HT-29 (cell line): ENCODE measurements around the gene FBXL2. TPM values are rescaled to one million over a fixed set of nuclear protein-coding genes. Genes with fewer than 3 reads are reported as not detected.
"Not testable (repeated sequence)": the region's sequence is repeated elsewhere in the genome, so short reads cannot be mapped to it uniquely, and the experiment has no call there.

ENCODE experiments used
- DNase-seq: peaks from one replicate; pipeline ENCODE4 v3.0.0-alpha.2; 2015; ENCODE audit warnings: low spot score
- small RNA-seq: library from RNA; depleted of rRNA; stranded (forward); fragments of <200 nt; gene quantifications from one replicate; pipeline ENCODE3, GENCODE V24; 2014
- total RNA-seq: library from RNA; depleted of rRNA; stranded (reverse); fragments of >200 nt; shearing (Covaris generic); gene quantifications from 2 replicates; pipeline ENCODE4 v1.2.3, GENCODE V29; 2014; rRNA removed

FBXL2 gene
- total RNA-seq, 1 experiment from 2014 or later: not detected

DNA sequence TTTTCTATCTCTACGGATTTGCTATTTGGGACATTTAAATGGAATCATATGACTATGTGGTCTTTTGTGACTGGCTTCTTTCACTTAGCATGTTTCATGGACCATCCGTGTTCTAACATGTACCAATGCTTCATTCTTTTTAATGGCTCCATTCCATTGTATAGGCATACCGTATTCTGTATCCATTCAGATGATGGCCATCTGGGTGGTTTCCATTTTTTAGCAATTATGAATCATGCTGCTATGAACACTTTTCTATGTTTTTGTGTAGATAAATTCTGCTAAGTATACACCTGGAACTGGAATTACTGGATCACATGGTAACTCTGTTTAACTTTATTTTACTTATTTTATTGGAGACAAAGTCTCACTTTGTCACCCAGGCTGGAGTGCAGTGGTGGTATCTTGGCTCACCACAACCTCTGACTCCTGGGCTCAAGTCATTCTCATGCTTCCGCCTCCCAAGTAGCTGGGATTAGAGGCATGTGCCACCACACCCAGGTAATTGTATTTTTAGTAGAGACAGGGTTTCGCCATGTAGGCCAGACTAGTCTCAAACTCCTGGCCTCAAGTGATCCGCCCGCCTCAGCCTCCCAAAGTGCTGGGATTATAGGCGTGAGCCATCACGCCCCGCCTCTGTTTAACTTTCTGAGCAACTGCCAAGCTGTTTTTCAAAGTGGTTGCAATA lies 149.5 kb downstream of the FBXL2 start:
- DNase-seq: peak; percentile 13

DNA sequence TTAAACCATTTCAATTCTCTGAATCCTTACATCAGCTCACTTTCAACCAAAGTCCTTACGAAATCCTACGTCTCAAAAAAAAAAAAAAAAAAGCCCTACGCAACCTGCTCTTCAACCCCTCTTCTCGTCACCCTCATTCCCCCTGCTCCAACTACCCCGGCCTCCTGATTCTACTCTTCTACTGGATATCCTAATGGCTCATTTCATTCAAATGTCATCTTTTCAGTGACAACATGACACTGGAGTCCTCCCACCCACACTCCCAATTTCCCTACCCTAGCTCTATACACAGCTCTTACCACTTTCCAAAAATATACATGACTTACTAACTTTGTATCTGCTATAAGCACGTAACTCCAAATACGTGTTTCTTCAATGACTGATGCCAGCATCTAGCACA lies 151.5 kb downstream of the FBXL2 start:
- no peak for DNase-seq

DNA sequence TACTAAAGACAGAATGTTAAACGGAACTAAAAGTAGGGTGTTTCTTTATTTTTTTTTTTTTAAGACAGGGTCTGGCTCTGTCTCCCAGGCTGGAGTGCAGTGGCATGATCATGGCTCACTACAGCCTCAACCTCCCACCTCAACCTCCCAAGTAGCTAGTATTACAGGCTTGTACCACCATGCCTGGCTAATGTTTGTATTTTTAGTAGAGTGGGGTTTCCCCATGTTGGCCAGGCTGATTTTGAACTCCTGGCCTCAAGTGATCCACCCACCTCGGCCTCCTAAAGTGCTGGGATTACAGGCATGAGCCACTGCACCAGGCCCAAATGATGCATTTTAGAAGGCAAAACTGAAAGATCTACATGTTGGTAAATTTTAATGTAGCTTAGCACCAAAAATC lies 152.1 kb downstream of the FBXL2 start:
- DNase-seq: not testable (repeated sequence)

DNA sequence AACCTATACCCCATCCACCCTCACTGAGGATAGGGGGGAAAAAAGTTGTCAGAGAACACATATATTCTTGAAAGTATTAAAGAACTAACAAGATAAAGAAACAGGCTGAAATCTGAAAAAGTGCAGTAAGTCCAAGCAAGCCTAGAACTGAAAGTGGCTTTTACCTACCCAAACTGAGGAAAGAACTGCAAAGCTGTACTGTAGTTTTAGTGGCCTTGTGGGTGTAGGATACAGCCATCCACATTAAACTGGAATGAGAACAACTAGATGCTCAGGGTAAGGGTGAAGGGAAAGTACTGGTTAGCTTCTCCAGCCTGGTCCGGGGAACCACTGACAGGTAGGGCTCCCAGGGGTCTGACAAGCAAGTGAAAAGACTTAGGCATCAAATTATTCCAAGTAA lies 152.8 kb downstream of the FBXL2 start:
- no peak for DNase-seq

DNA sequence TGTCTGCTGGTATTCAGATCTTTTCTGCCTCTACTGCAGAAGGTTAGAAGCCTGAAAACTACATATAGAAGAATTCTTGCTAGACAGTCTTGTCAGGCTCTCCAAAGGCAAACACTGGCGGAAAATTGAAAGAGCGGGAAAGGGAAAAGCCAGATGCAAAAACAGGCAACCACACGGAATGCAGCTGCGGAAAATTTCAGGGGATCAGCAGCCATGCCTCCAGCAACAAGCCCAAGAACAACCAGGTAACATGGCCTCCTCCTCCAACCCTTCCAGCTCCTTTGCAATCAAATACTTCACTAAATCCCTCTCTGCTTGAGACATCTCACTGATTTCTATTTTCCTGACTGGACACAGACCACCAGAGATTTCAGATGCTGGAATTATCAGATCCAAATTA lies 153.3 kb downstream of the FBXL2 start:
- no peak for DNase-seq

DNA sequence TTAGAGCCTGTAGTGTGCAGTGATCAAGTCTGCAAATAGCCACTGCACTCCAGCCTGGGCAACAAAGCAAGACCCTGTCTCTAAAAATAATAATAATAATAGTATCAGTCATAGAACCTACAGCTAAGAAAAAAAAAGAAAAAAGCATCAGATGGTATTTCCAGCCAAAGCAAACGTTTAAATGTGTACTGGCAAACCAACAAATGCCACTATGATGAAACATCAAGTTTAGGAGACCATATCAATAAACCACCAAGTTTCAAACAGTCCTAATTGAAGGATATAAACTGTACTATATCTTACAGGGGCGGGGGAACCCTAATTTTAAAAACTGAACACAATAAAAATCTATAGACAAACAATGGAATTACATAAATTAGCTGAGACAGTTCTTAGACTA lies 156.6 kb downstream of the FBXL2 start:
- no peak for DNase-seq

Small RNA genes lying within 50 kb of the gene (small RNA-seq; reads per million reads assigned to genes)
- not detected for gene RNU7-110P

Other genes starting within 250 kb of the FBXL2 start
- gene GLB1, start 180.3 kb upstream of the FBXL2 start, total RNA-seq: 30.0 and 31.1 TPM in 2 replicates
- 3.1 and 3.8 TPM in 2 replicates for gene TMPPE, start 180.3 kb upstream of the FBXL2 start, total RNA-seq
- gene CRTAP, start 163.4 kb upstream of the FBXL2 start, total RNA-seq: 24.4 and 36.0 TPM in 2 replicates
- gene SUSD5, start 58.6 kb upstream of the FBXL2 start, total RNA-seq: 0.10 TPM in 1 of 2 replicates, not detected in the other
- 23.7 and 23.8 TPM in 2 replicates for gene UBP1, start 163.0 kb downstream of the FBXL2 start, total RNA-seq